Sciatic nerve (tissue), 2 donors: ENCODE measurements around the gene AKAP5. TPM values are rescaled to one million over a fixed set of nuclear protein-coding genes. Genes with fewer than 3 reads are reported as not detected.

Source experiments
- ATAC-seq: fragments of 200-7000 bp; cut with Tn5 transposase; one replicate; pipeline ENCODE4 v1.9.1; 2020; ENCODE audit warnings: mild to moderate bottlenecking, moderate library complexity
- DNase-seq: peaks from one replicate; pipeline ENCODE4 v3.0.0-alpha.2; 2020; ENCODE audit warnings: low spot score
- intact Hi-C: fragments of 100-400 bp; cut with DNase I; formaldehyde crosslinking; loops from one replicate; pipeline ENCODE4 v1.14.2; 2022
- total RNA-seq: library from RNA; stranded (reverse); fragmentation: NEBNext Ultra II Directional; extraction: Animal tissue kit (Norgen Biotek cat#: 25700); gene quantifications from one replicate; pipeline ENCODE4 v1.2.1, GENCODE V29; 2021
- donor health status: DM: no; HTN: no; CAD: no.
- donor health status: DM: no; HTN: no; CAD: no.

AKAP5 gene
- total RNA-seq, 1 donor from 2014 or later, result 0.36 TPM

DNA sequence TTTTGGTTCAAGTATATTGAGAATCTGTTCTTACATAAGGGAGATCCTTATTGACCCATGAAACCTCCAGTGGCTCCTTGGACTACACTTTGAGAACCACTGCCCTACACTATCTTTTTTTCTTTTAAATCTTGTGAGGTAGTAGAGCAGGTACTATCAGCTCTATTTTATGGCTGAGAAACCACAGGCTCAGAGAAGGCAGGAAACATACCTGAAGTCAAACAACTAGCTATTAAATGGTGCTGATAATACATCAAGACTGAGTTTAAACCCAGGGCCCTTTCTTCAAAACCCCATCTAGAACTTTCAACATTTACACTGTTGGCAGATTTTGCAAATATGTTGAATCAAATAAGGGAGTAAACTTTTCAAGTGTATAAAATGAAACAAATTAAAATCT, 31.5 kb downstream of the AKAP5 start:
- intact Hi-C loops, result no loop called here
- DNase-seq (no peak), ATAC-seq (no peak)

DNA sequence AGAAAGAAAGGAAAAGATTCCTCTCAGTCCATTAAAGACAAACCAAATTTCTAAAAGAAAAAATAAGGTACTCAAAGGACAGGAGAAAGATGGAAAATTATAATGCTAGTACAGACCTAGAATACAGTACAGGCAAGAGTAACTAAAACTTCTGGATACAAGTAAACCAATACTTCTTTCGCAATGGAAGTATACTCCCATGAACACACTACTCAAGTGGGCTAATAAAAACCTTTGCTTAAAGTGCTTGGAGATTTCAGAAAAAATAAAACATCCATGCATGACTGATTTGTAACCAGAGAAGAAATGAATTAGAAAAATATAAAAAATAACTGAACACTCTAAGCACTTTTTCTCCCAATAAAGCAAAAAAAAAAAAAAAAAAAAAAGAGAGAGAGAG, 34.8 kb downstream of the AKAP5 start:
- intact Hi-C loops, result no loop called here
- DNase-seq (no peak), ATAC-seq (no peak)

DNA sequence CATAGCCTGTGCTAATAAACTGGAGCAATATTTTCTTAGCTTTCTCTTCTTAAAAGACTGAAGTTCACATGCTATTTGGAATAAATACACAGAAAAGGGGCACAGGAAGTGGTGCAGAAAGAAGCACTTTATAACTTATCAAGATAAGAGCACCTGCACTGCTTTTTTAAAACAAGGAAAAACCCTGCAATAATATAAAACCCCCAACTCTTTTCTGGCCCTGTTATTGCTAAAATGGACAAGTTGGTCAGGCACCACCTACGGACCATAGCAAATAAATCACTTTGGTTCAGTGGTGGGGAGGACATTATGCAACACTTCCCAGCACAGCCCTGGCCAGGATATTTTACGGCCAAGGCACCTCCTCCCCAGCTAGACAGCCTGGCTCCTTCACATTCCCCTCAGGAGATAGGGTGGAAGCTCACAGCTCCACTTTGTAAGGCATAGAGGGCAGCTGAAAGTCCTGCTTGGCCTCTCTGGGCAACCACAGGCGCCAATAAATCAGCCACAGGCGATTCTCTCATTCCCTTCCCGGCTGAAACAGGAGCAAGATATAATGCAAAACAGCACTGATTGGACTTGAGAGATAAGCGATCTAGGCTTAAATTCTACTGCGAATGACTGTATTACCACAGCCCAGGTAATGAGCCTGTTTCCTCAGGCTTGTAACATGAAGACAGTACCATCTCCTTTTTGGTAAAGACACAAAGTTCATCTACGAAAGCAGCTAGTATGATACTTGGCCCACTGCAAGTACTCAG, 36.3 kb downstream of the AKAP5 start:
- DNase-seq (peak; percentile 68), ATAC-seq (peak; percentile 41)
- intact Hi-C loops, result no loop called here

- ATAC-seq, result no peak
- intact Hi-C loops, result no loop called here
- no peak for DNase-seq
Observed at GRCh38 chr14:64502456-64502855, 37.2 kb downstream of the AKAP5 start.

DNA sequence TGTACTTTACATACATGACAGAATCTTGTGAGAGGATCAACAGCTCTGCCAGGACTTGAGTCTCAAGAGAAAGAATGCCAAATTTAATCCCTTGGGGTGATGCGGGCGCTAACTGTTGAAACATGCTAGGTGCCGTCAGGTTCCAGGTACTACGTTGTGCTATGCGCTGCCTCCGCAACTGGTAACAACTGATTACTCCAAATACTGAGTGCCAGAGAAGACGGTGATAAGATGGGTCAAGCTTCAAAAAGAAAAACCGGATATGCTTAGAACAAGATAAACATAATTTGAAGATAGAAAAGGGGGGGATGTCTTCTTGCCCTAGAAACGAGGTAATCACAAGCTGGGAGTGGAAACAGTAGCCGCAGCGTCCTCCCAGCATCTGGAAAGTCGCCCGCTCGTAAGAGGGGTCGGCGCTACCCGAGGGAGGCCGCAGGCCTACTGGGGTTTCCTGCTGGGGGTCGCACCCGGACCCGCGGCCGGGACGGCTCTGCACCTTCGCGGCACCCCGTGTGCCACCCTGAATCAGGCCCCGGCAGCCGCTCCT, 37.7 kb downstream of the AKAP5 start:
- ATAC-seq, result peak; percentile 0
- peak; percentile 76 for DNase-seq
- intact Hi-C loops, result no loop called here

- DNase-seq (peak; percentile 91), ATAC-seq (peak; percentile 87)
Observed at GRCh38 chr14:64503434-64504309, 38.4 kb downstream of the AKAP5 start, which contains the start of gene ZBTB25. TSS of gene ZBTB25 (minus strand) at chr14:64503838. CDS start at chr14:64490533, 13,305 bp downstream.

GRCh38 chr14:64504310-64504896, 39.1 kb downstream of the AKAP5 start, which contains the start of gene ZBTB1:
TSS of gene ZBTB1 (plus strand) at chr14:64504770. CDS start at chr14:64521505, 16,735 bp downstream.
- intact Hi-C loops, result no loop called here
- ATAC-seq (peak; percentile 61), DNase-seq (peak; percentile 91)

More at GRCh38 chr14:64503434-64504309, 38.4 kb downstream of the AKAP5 start, which contains the start of gene ZBTB25:
- intact Hi-C loops, result no loop called here

DNA sequence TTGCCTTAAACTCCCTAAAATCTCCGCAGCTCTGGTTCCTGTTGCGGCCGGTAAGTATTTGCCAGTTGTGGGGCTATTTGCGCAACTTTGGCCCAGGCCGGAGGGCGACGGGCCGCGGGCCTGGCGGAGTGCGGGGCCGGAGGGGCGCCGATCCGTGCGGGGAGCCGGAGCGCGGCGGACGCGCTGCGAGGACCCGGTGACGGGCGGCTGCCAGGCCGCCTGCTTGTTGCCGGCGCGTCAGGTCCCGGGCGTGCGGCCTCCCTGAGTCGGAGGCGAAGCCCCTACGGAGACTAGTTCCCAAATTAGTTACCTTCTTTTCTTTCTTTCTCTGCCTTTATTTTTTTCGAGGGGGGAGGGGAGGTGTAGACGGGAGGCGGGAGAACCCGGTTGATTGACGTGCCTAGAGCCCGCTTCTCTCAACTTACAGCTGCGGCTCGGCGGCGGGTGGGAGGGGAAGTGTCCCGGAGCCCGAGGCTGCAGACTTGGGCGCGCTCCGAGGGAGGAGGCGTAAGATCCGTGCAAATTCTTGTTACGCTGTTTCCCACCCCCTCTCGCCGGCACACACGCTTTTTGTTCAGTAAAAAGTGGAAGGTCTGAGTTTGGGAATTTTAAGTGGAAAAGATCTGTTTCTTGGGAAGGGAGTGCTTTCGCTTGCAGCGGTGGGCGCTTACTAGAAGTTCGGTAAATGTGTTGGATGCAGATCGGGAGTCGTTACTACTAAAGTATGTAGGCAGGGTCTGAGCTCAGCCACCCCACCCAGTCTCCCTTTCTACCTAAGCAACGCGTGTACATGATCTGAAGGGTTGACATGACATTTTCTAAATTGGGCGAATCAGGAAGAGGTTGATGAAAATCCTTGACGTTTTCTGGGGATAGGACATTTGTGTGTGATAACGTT, 39.8 kb downstream of the AKAP5 start:
- DNase-seq (peak; percentile 92), ATAC-seq (peak; percentile 77)
- intact Hi-C loops, result no loop called here

GRCh38 chr14:64506721-64507120, 41.4 kb downstream of the AKAP5 start:
- intact Hi-C loops, result no loop called here
- no peak for DNase-seq
- no peak for ATAC-seq

GRCh38 chr14:64507376-64508156, 42.3 kb downstream of the AKAP5 start:
- ATAC-seq (no peak), DNase-seq (no peak)
- intact Hi-C loops, result no loop called here

DNA sequence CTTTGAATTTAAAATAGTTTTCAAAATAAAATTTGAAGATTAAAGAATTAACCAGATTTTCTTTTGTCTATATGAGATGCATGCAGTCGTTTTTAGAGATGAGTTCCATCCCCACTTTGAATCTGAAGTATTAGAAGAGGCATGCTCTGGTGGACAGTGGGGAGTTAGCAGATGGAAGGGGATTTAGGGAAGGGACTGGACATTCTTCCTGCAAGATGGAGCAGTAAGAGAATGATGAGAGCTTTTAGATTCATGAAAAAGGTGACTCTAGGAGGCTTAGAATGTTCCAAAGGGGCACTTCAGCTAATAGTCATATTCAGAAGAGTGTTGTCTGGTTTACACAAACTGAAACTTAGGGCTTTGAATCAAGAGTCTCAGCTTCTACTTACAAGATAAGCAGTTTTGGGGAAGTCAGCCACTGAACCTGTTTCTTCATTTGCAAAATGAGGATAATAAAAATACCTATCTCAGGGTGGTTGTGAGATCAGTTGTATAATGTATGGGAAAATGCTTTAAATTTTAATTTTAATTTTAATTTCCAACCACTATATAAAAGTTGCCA, 43.0 kb downstream of the AKAP5 start:
- intact Hi-C loops, result no loop called here
- DNase-seq (no peak), ATAC-seq (no peak)

DNA sequence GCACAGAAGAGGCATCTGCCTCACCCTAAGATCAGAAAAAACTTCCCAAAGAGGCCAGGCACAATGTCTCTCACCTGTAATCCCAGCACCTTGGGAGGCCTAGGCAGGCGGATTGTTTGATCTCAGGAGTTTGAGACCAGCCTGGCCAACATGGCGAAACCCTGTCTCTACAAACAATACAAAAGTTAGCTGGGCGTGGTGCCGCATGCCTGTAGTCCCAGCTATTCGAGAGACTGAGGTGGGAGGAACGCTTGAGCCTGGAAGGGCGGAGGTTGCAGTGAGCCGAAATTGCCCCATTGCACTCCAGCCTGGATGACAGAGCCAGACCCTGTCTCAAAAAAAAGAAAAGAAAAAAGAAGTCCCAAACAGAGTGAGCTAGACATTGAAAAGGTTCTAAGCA, 43.7 kb downstream of the AKAP5 start:
- ATAC-seq (no peak), DNase-seq (no peak)
- intact Hi-C loops, result no loop called here

GRCh38 chr14:64510825-64511671, 45.7 kb downstream of the AKAP5 start:
- intact Hi-C loops, result no loop called here
- ATAC-seq, result peak; percentile 78
- peak; percentile 78 for DNase-seq

DNA sequence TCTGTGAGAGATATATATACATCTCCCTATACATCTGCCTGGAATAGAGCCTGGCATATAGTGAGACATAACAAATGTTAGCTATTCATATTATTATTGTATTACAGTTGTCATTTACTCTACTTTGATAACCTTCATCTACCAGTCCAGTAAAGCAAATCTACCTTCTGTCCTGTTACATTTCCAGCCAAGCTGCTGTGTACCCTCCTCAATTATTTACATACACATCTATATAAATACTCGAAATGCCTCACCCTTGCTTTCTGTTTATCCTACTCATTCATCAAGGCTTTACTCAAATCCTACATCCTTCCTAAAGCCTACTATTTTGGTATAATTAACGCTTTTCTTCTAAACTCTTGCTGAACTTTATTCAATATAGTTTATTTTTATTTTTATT, 48.0 kb downstream of the AKAP5 start:
- intact Hi-C loops, result no loop called here
- DNase-seq, result no peak
- ATAC-seq, result no peak

DNA sequence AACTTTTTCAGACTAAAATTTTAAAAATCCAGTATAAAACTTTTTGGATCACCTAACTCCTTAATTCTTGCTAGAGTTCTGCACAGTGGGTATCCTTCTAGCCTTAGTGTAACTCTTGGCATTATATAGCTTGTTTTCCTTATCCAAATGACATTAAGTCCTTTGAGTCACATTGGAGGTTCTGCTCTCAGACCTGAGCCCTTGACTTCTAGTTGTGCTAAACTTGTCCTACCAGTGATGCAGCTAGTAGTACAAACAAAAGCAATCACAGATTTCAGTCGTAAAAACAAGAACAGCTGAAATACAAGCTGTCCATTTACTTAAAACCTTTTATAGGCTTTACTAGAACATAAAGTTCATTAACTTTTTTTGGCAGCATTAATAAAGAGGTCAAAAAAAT, 49.8 kb downstream of the AKAP5 start:
- DNase-seq (no peak), ATAC-seq (no peak)
- intact Hi-C loops, result no loop called here

GRCh38 chr14:64516969-64517368, 51.7 kb downstream of the AKAP5 start:
- no peak for ATAC-seq
- intact Hi-C loops, result no loop called here
- no peak for DNase-seq
